ENCODE measurements around the gene CCDC154.

The CCDC154 gene

DNA sequence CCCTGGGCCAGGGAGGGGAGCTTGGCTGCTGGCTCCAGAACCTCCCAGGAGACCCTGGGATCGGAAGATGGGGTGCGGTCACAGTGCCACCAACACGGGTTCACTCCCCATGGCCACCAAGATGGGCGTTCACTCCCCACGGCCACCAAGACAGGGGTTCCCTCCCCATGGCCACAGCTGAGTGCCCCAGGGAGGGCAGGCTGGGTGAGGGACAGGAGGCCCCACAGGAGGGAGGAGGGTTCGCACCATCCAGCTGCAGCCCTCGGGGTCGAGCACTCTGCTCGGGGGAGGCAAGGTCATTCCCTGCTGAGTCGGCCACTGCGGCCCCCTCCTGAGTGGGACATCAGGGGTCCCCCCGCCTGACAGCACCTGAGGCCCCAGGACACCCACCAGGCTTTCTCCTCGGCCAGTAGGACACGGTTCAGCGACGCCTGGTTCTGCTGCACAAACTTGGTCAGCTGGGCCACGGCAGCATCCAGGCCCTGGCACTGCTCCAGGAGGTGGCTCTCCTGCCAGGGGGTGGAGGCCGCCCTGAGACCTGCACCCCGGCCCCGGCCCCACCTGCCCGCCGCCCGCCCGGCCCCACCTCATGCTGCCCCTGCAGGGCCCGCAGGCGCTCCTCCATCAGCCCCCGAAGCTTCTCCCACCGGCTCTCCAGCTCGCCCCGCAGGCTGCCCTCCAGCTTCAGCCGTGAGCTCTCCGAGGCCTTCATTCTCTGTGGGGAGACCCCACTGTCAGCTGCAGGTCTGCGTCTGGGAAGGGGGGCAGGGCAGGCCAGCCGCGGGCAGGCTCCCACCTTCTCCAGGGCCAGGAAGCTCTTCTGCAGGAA, 5.9 kb downstream of the CCDC154 start:
- no peak for DNase-seq (ENCODE audit: low read depth)

DNA sequence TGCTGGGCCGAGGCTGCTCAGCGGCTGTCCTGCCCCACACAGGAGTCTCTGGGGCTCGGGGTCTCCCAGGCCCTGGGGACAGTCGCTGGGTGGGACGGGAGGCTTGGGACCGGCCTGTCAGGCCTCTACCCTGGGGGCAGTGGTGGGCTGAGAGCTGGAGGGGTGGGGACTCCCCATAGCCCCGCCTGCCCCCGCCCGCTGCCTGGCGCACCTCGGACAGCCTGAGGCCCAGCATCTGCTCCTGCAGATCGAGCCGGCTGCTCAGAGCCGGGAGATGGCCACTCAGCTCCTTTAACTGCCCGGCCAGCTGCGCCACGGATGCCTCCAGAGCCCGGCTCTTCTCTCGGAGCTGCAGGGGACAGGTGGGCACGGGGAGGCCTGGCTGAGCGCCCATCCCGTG, 6.8 kb downstream of the CCDC154 start:
- no peak for DNase-seq (ENCODE audit: low read depth)

DNA sequence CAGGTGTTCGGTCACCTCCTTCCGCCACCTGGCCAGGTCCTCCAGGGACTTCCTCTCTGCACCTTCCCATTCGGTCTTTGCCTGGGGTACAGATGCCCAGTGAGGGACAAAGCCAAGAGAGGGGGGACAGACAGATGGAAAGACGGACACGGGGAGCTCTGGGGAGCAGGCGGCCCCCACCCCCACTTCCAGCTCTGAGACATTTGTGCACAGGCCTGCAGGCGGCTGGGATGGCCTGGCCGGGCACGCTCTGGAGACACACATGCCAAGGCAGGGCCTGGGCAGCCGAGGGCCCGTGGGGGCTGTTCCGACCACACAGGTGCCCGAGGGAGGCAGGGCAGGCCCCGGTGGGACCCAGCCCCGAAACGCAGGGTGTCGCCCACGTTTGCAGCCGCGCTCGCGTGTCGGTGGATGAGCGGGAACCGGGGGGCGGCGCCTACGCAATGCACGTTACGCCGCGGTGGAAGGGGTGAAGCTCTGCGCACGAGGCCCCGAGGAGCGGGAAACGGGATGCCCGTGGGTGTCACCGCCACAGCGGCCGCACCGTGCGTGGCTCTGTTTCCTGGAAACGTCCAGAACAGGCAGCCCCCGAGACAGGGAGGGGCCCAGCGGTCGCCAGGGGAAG, 7.5 kb downstream of the CCDC154 start:
- DNase-seq (ENCODE audit: low read depth): no peak

- no peak for DNase-seq (ENCODE audit: low read depth)
Measured at GRCh38 chr16:1435921-1436697, 8.2 kb downstream of the CCDC154 start.

GRCh38 chr16:1434644-1435592, 9.4 kb downstream of the CCDC154 start:
- DNase-seq (ENCODE audit: low read depth): no peak

DNA sequence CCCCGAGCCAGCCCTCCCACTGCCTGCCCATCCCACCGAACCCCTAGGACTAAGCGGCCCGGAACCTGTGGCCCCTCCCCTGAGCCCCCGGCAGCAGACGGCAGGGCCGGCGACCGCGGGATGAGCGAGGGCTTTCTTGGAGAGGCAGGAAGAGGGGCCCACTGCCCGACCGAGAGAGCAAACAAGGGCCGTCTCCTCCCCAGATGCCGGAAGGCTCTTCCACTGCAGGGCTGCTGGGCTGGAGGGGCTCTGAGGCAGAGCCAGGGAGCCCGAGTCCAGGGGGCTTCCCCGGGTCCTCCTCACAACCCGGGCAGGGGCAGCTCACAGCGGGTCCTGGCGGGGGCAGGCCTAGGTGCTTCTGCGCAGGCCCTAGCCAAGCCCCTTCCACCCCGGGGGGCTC, 10.6 kb downstream of the CCDC154 start:
- DNase-seq (ENCODE audit: low read depth): no peak

GRCh38 chr16:1433263-1433560, 11.1 kb downstream of the CCDC154 start:
- no peak for DNase-seq (ENCODE audit: low read depth)

- no peak for DNase-seq (ENCODE audit: low read depth)
Measured at GRCh38 chr16:1432388-1433262, 11.7 kb downstream of the CCDC154 start.

GRCh38 chr16:1431497-1432270, 12.7 kb downstream of the CCDC154 start:
- no peak for DNase-seq (ENCODE audit: low read depth)

- no peak for DNase-seq (ENCODE audit: low read depth)
Measured at GRCh38 chr16:1430759-1431496, 13.4 kb downstream of the CCDC154 start, which contains the start of gene PERCC1. PERCC1 (plus strand) TSS chr16:1431078; CDS start chr16:1432594, 1,516 bp downstream.

- DNase-seq (ENCODE audit: low read depth): no peak
Measured at GRCh38 chr16:1430214-1430758, 14.1 kb downstream of the CCDC154 start.

DNA sequence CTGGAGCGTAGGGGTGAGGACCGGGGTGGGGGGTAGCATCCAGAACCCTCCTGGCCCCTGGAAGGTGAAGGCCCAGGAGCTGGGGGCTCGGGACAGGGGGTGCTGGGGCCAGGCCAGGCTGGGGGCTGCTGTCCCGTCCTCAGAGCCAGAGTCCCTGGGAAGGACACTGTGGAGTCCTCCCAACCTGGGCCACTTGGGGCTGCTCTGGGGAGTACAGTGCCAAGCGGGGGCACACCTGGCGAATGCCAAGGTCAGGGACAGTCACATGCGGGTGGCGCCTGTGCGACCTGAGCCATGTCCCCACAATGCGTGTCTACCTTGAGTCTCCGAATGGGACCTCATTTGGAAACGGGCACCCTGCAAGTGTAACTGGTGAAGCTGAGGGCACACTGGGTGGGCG, 14.7 kb downstream of the CCDC154 start:
- DNase-seq (ENCODE audit: low read depth): no peak

- no peak for DNase-seq (ENCODE audit: low read depth)
Measured at GRCh38 chr16:1429012-1429411, 15.3 kb downstream of the CCDC154 start.

DNA sequence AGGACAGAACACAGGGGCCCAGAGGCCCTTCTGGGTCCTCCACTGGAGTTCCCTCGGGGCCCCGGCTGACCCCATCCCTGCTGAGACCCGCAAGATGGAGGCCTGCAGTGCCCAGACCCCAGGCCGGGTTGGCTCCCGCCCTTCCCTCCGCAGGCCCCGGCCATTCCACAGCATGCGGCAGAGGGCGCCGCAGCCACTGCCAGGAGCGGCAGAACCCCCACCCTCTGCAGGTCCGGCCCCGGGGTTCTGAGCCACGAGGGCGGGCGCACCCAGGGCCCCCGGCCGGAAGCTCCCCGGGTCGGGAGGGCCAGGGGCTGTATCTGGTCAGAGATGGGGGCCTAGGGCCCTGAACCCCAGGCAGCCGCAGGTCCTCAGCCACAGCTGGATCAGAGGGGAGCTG, 15.8 kb downstream of the CCDC154 start:
- peak; percentile 25 for DNase-seq (ENCODE audit: low read depth)

- no peak for DNase-seq (ENCODE audit: low read depth)
Measured at GRCh38 chr16:1427473-1428461, 16.6 kb downstream of the CCDC154 start.

DNA sequence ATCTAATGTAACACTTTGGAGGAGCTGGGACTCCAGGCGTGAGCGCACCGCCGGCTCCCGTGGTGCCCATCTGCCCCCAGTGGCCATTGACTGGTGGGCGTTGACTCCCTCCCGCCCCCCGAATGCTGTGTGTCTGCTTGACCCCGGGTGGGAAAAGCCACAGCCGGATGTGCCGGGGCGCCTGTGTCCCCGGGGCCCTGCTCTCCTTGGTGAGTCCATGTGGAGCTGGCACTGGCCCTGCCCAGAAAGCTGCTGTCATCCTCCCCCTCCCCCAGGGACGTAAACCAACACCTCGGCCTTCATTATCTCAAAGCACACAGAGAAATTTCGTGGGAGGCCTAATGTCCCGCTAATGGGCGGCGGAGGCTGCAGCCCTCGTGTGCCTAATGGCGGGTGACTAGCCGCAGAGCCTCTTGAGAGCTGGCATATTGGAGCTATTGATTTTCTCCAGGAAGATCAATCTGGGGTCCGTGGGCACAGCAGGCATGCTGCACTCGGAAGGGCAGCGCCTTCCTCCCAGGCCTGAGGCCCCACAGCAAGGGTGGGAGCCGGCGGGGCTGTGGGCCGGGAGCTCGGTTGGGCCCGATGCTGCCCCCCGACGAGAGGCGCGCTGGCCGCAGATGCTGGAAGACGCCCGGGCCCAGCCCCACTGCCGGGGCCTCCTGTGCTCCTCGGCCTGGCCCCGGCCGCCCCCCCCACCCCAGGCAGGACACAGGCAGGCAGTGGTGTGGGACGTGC, 17.5 kb downstream of the CCDC154 start:
- no peak for DNase-seq (ENCODE audit: low read depth)
